Right lobe of liver (tissue), 4 donors: ENCODE measurements around the gene TAC4.

Experiments used
- CTCF ChIP-seq, 4 donors: fragments of 200-600 bp in 3 of 4; fragments of 450-650 bp in 1 of 4; IDR thresholded peaks; one replicate each; pipeline versions ENCODE4 v1.5.1 to v1.8.0; 2016 to 2022; ENCODE audit warnings: antibody characterized with exemption in 4 of 4, mild to moderate bottlenecking in 2 of 4
- POLR2A ChIP-seq: fragments of 450-650 bp; IDR thresholded peaks from one replicate; pipeline ENCODE4 v1.6.1; 2017; ENCODE audit warnings: antibody characterized with exemption, mild to moderate bottlenecking
- donor health status: DM: no; HTN: no; CAD: no.
- donor health status: DM: no; HTN: no; CAD: no.
- donor health status: DM: no; HTN: yes; CAD: no.

GRCh38 chr17:49839455-49839854, 8.4 kb downstream of the TAC4 start:
- TF ChIP-seq POLR2A (no peak), CTCF (IDR thresholded peaks at IDR 0.05) (no peak)
